Heart left ventricle (tissue), 16 donors: ENCODE measurements around the gene KRT80. TPM values are rescaled to one million over a fixed set of nuclear protein-coding genes. Genes with fewer than 3 reads are reported as not detected.
A peak's percentile ranks its signal among the peaks of the same experiment; 100 is the strongest.

Experiments used
- ATAC-seq, 4 donors: fragments of 200-7000 bp; cut with Tn5 transposase; one replicate each; pipeline ENCODE4 v1.9.1; 2020 to 2022; ENCODE audit warnings: moderate library complexity in 4 of 4, mild to moderate bottlenecking in 3 of 4, moderate number of reproducible peaks in 1 of 4
- DNase-seq, 5 donors: peaks; one replicate each; pipeline ENCODE4 v3.0.0-alpha.2; 2020
- H3K27ac ChIP-seq, 12 donors: fragments of 200-600 bp; sonication (generic) in 4 of 12; one replicate each; pipeline versions ENCODE4 v1.5.0 to v1.8.0; 2016 to 2022; ENCODE audit warnings: mild to moderate bottlenecking in 2 of 12
- H3K27me3 ChIP-seq, 9 donors: fragments of 200-600 bp; sonication (generic) in 2 of 9; one replicate each; pipeline versions ENCODE4 v1.5.1 to v1.8.0; 2016 to 2022; ENCODE audit warnings: mild to moderate bottlenecking in 3 of 9
- H3K36me3 ChIP-seq, 9 donors: fragments of 200-600 bp; sonication (generic) in 2 of 9; one replicate each; pipeline versions ENCODE4 v1.5.0 to v1.8.0; 2018 to 2022; ENCODE audit warnings: mild to moderate bottlenecking in 2 of 9
- H3K4me1 ChIP-seq, 12 donors: fragments of 200-600 bp; sonication (generic) in 4 of 12; one replicate each; pipeline versions ENCODE4 v1.5.0 to v1.8.0; 2016 to 2022; ENCODE audit warnings: mild to moderate bottlenecking in 3 of 12
- H3K4me3 ChIP-seq, 12 donors: fragments of 200-600 bp; sonication (generic) in 4 of 12; one replicate each; pipeline versions ENCODE4 v1.5.0 to v1.8.0; 2017 to 2022; ENCODE audit warnings: mild to moderate bottlenecking in 9 of 12, moderate library complexity in 4 of 12
- H3K9me3 ChIP-seq, 12 donors: fragments of 200-600 bp; sonication (generic) in 4 of 12; one replicate each; pipeline versions ENCODE4 v1.5.0 to v1.8.0; 2016 to 2022; ENCODE audit warnings: mild to moderate bottlenecking in 1 of 12
- CTCF ChIP-seq, 12 donors: fragments of 200-600 bp; sonication (generic) in 4 of 12; IDR thresholded peaks; one replicate each; pipeline versions ENCODE4 v1.5.0 to v1.8.0; 2018 to 2022; ENCODE audit warnings: antibody characterized with exemption in 12 of 12, mild to moderate bottlenecking in 5 of 12
- POLR2A ChIP-seq, 2 donors: fragments of 450-650 bp; IDR thresholded peaks; one replicate each; pipeline ENCODE4 v1.6.1; 2017; ENCODE audit warnings: antibody characterized with exemption in 2 of 2, mild to moderate bottlenecking in 2 of 2, moderate library complexity in 2 of 2
- WGBS, 4 donors: extraction: QIAGEN DNeasy Blood & Tissue Kit in 2 of 4; methylation state at CpG; one replicate each; pipeline versions ENCODE4 v1.1.5 to v1.1.7; 2013 to 2018; 5-methylcytosine and 5-hydroxymethylcytosine counted together
- intact Hi-C, 10 donors: fragments of 100-400 bp; cut with DNase I; formaldehyde crosslinking; loops; one replicate each; pipeline versions ENCODE4 v1.11.1 to v1.14.2; 2022
- polyA plus RNA-seq, 2 donors: library from polyadenylated mRNA; stranded (reverse); fragments of 200-250 nt; gene quantifications; one replicate each; pipeline ENCODE4 v1.2.3, GENCODE V29; 2013
- total RNA-seq, 9 donors: library from RNA; depleted of rRNA in 2 of 9; stranded (reverse); fragments of >200 nt in 2 of 9; fragmentation: NEBNext Ultra II Directional in 3 of 9; extraction: Animal tissue kit (Norgen Biotek cat#: 25700) in 3 of 9; gene quantifications; one replicate each; pipeline versions ENCODE4 v1.1.0 to v1.2.4, GENCODE V29; 2016 to 2023
- donor health status: ischemic (EF 13 %, LVEDD 7.1; RV severe dilation, severe dysfunction).
- donor health status: healthy with polysubstance abuse.
- donor health status: DM: no; HTN: yes; CAD: no.
- donor health status: DM: no; HTN: no; CAD: no.
- donor health status: ischemic (EF 25% LVEDD 6.9; RV normal size, moderate dysfunction).
- donor health status: ischemic (EF 25% LVEDD 5.7; RV mildly dilated, moderate dysfunction).
- donor health status: healthy.
- donor health status: DM: yes; HTN: yes; CAD: no.
- donor health status: ischemic (EF 35%, LVEDD 5.7; RV mildly dilated, moderate dysfunction).
- donor health status: nonischemic (EF 11% LVEDD 7.7; RV severe dilation, severe dysfunction).
- donor health status: DM: yes; HTN: yes; CAD: no.
- donor health status: PGD.
- donor health status: ischemic (EF 29% LVEDD 5.4; RV normal size, mild dysfunction).
- donor health status: nonischemic (EF 23%, LVEDD 6.1; RV moderate dilation, normal function).

The KRT80 gene
- total and polyA plus RNA-seq, 11 donors: 0.08 to 1.2 (median 0.24) TPM; not detected in 2

- DNase-seq (peak in 1 of 5 donors; percentile 64), ATAC-seq (no peak)
- Histone ChIP-seq H3K4me3 (no peak overlapping the region), H3K27ac (peak overlapping the region in 10 of 12 donors; percentile 57 to 85 (median 82)), H3K36me3 (no peaks in the 10 kb centered on the region), H3K27me3 (no peaks in the 10 kb centered on the region), H3K9me3 (no peaks in the 10 kb centered on the region), H3K4me1 (peaks cover 8 to 66% (median 40%) of the 10 kb centered on the region in 12 donors)
- intact Hi-C loops: no loop called here
- WGBS, 4 donors: 91 to 97% (median 94%) methylated on average over 9 to 14 of the region's 14 CpGs
- TF ChIP-seq POLR2A (IDR thresholded peaks at IDR 0.05) (no peak), CTCF (IDR thresholded peaks at IDR 0.05) (no peak)
These were observed 43.2 kb downstream of the KRT80 start for GRCh38 chr12:52148464-52149181.

- Histone ChIP-seq H3K4me3 (no peak overlapping the region), H3K27ac (peak overlapping the region; percentile 46 to 85 (median 80)), H3K9me3 (no peaks in the 10 kb centered on the region), H3K27me3 (no peaks in the 10 kb centered on the region), H3K36me3 (no peaks in the 10 kb centered on the region), H3K4me1 (peaks cover 8 to 66% (median 40%) of the 10 kb centered on the region in 12 donors)
- peak in 1 of 5 donors; percentile 59 for DNase-seq
- ATAC-seq: no peak
- 92 to 97% (median 94%) methylated on average over 9 to 10 of the region's 10 CpGs for WGBS, 4 donors
- intact Hi-C loops: loop anchor here in 1 of 10 donors (2.0 kb wide), 1 partner anchor 21 kb away; no protein-coding TSS in a partner anchor
- TF ChIP-seq POLR2A (IDR thresholded peaks at IDR 0.05) (no peak), CTCF (IDR thresholded peaks at IDR 0.05) (no peak)
These were observed 43.8 kb downstream of the KRT80 start for GRCh38 chr12:52147964-52148463.

- no peaks in the 10 kb centered on the region for H3K36me3 ChIP-seq
- ATAC-seq: peak; percentile 87 to 93 (median 88)
- H3K4me1 ChIP-seq: peaks cover 6 to 63% (median 37%) of the 10 kb centered on the region in 12 donors
- intact Hi-C loops: loop anchor here in 1 of 10 donors (2.0 kb wide), 1 partner anchor 21 kb away; no protein-coding TSS in a partner anchor
- H3K9me3 ChIP-seq: no peaks in the 10 kb centered on the region
- peak overlapping the region; percentile 57 to 85 (median 82) for H3K27ac ChIP-seq
- H3K27me3 ChIP-seq: no peaks in the 10 kb centered on the region
- 49 to 80% (median 63%) methylated on average over 11 to 17 of the region's 17 CpGs for whole genome bisulfite sequencing, 4 donors
- DNase-seq: peak; percentile 83 to 93 (median 88)
- H3K4me3 ChIP-seq: no peak overlapping the region
- TF ChIP-seq POLR2A (IDR thresholded peaks at IDR 0.05): peak in 1 of 2 donors; percentile 69
- TF ChIP-seq CTCF (IDR thresholded peaks at IDR 0.05): no peak
These were observed 44.3 kb downstream of the KRT80 start for GRCh38 chr12:52147367-52147963.

- no peaks in the 10 kb centered on the region for H3K36me3 ChIP-seq
- peak overlapping the region; percentile 57 to 85 (median 83) for H3K27ac ChIP-seq
- ATAC-seq (no peak), DNase-seq (no peak)
- no peaks in the 10 kb centered on the region for H3K9me3 ChIP-seq
- H3K4me1 ChIP-seq: peaks cover 4 to 58% (median 32%) of the 10 kb centered on the region in 12 donors
- 92 to 96% (median 94%) methylated on average over 7 to 11 of the region's 11 CpGs for WGBS, 4 donors
- no peak overlapping the region for H3K4me3 ChIP-seq
- intact Hi-C loops: loop anchor here in 1 of 10 donors (2.0 kb wide), 1 partner anchor 20 kb away; no protein-coding TSS in a partner anchor
- TF ChIP-seq POLR2A (IDR thresholded peaks at IDR 0.05): no peak
- no peak for TF ChIP-seq CTCF (IDR thresholded peaks at IDR 0.05)
- H3K27me3 ChIP-seq: no peaks in the 10 kb centered on the region
These were observed 44.9 kb downstream of the KRT80 start for GRCh38 chr12:52146822-52147366.
